CD14-positive monocyte (primary cell): ENCODE results near the gene NEDD4L. TPM values are rescaled to one million over a fixed set of nuclear protein-coding genes. Genes with fewer than 3 reads are reported as not detected.

Experiments
- DNase-seq, 3 donors: peaks; one replicate each; pipeline ENCODE4 v3.0.0-alpha.2; 2011 to 2022
- H2AFZ ChIP-seq: 2 replicates; pipeline ENCODE4 v1.6.0; 2012; ENCODE audit warnings: mild to moderate bottlenecking, low read depth, low read length, inconsistent platforms; ENCODE audit not compliant: insufficient read depth, poor library complexity, severe bottlenecking
- H3K27ac ChIP-seq, 2 donors: 1 replicate in 1 of 2; 2 replicates in 1 of 2; pipeline ENCODE4 v1.5.1; 2012 to 2013; ENCODE audit warnings: low read length in 2 of 2, control low read depth in 1 of 2, inconsistent platforms in 1 of 2, low read depth in 1 of 2, mild to moderate bottlenecking in 1 of 2
- H3K27me3 ChIP-seq, 2 donors: one replicate each; pipeline versions ENCODE4 v1.6.0 to v1.6.1; 2011 to 2013; ENCODE audit warnings: low read length in 2 of 2; ENCODE audit not compliant: control insufficient read depth in 2 of 2, insufficient read depth in 2 of 2
- H3K36me3 ChIP-seq, 2 donors: replicated peaks in 1 of 2; 1 replicate in 1 of 2; 2 replicates in 1 of 2; pipeline versions ENCODE4 v1.5.1 to v1.6.1; 2012 to 2013; ENCODE audit warnings: low read length in 2 of 2, control low read depth in 1 of 2, inconsistent platforms in 1 of 2, mild to moderate bottlenecking in 1 of 2; ENCODE audit not compliant: insufficient read depth in 2 of 2, control insufficient read depth in 1 of 2
- H3K4me1 ChIP-seq, 2 donors: 1 replicate in 1 of 2; 2 replicates in 1 of 2; pipeline versions ENCODE4 v1.5.1 to v1.6.1; 2012 to 2013; ENCODE audit warnings: low read length in 2 of 2, control low read depth in 1 of 2, inconsistent platforms in 1 of 2, mild to moderate bottlenecking in 1 of 2, moderate library complexity in 1 of 2; ENCODE audit not compliant: insufficient read depth in 2 of 2, control insufficient read depth in 1 of 2
- H3K4me2 ChIP-seq: replicated peaks from 2 replicates; pipeline ENCODE3; 2012; ENCODE audit warnings: low read length, moderate library complexity, mild to moderate bottlenecking; ENCODE audit not compliant: poor library complexity, severe bottlenecking; ENCODE audit errors: extremely low read depth
- H3K4me3 ChIP-seq, 3 experiments: fragments of 200-600 bp in 1 of 3; sonication (generic) in 1 of 3; replicated peaks in 1 of 3; 1 replicate in 2 of 3; 2 replicates in 1 of 3; pipeline ENCODE4 v1.5.1; 2011 to 2013; ENCODE audit warnings: low read length in 3 of 3, mild to moderate bottlenecking in 3 of 3, control low read depth in 2 of 3, low read depth in 2 of 3, inconsistent platforms in 1 of 3, moderate library complexity in 1 of 3
- H3K79me2 ChIP-seq: 2 replicates; pipeline ENCODE4 v1.6.0; 2012; ENCODE audit warnings: mild to moderate bottlenecking, control low read depth, inconsistent platforms, low read length, moderate library complexity; ENCODE audit not compliant: insufficient read depth
- H3K9ac ChIP-seq: 2 replicates; pipeline ENCODE4 v1.6.0; 2017; ENCODE audit warnings: low read length, mild to moderate bottlenecking; ENCODE audit not compliant: insufficient read depth, poor library complexity, severe bottlenecking
- H3K9me3 ChIP-seq, 2 donors: replicated peaks in 1 of 2; 1 replicate in 1 of 2; 2 replicates in 1 of 2; pipeline versions ENCODE4 v1.5.1 to v1.6.1; 2012 to 2013; ENCODE audit warnings: low read length in 2 of 2, control low read depth in 1 of 2; ENCODE audit not compliant: control insufficient read depth in 1 of 2, insufficient read depth in 1 of 2
- H4K20me1 ChIP-seq: 2 replicates; pipeline ENCODE4 v1.6.0; 2012; ENCODE audit warnings: mild to moderate bottlenecking, low read length, control low read depth, moderate library complexity; ENCODE audit not compliant: insufficient read depth
- H3K27ac Mint-ChIP-seq, 7 donors: one replicate each; pipeline ENCODE4 v1.8.0; 2020; ENCODE audit warnings: mild to moderate bottlenecking in 7 of 7, mixed read lengths in 7 of 7, moderate library complexity in 6 of 7, inconsistent platforms in 2 of 7
- H3K27me3 Mint-ChIP-seq, 3 donors: one replicate each; pipeline ENCODE4 v1.8.0; 2021 to 2022; ENCODE audit warnings: low read depth in 3 of 3, mild to moderate bottlenecking in 3 of 3, mixed read lengths in 3 of 3, moderate library complexity in 3 of 3, inconsistent platforms in 1 of 3
- H3K36me3 Mint-ChIP-seq, 2 donors: one replicate each; pipeline ENCODE4 v1.8.0; 2020; ENCODE audit warnings: mixed read lengths in 2 of 2, inconsistent platforms in 1 of 2, mild to moderate bottlenecking in 1 of 2
- H3K4me1 Mint-ChIP-seq: one replicate; pipeline ENCODE4 v1.8.0; 2020; ENCODE audit warnings: mild to moderate bottlenecking, mixed read lengths
- H3K4me3 Mint-ChIP-seq, 2 donors: one replicate each; pipeline ENCODE4 v1.8.0; 2020; ENCODE audit warnings: mild to moderate bottlenecking in 2 of 2, mixed read lengths in 2 of 2, moderate library complexity in 1 of 2
- H3K9me3 Mint-ChIP-seq, 7 donors: one replicate each; pipeline ENCODE4 v1.8.0; 2020 to 2022; ENCODE audit warnings: mixed read lengths in 7 of 7, mild to moderate bottlenecking in 6 of 7, moderate library complexity in 6 of 7, inconsistent platforms in 2 of 7
- CTCF ChIP-seq: fragments of 200-600 bp; IDR thresholded peaks from one replicate; pipeline ENCODE4 v1.8.0; 2022; ENCODE audit warnings: antibody characterized with exemption, mild to moderate bottlenecking
- whole genome bisulfite sequencing: methylation state at CpG from one replicate; pipeline ENCODE4 v1.1.5; 2013; ENCODE audit warnings: missing lambda C conversion rate; ENCODE audit not compliant: insufficient coverage; 5-methylcytosine and 5-hydroxymethylcytosine counted together
- intact Hi-C, 2 donors: fragments of 100-400 bp; cut with micrococcal nuclease; formaldehyde crosslinking; loops; one replicate each; pipeline versions ENCODE4 v1.15.0 to v1.15.1; 2023
- polyA plus RNA-seq, 3 donors: library from polyadenylated mRNA; depleted of rRNA in 1 of 3; unstranded in 2 of 3; stranded (reverse) in 1 of 3; fragments of 300-500 nt in 2 of 3; fragments of >200 nt in 1 of 3; fragmentation: Illumina TruSeq in 2 of 3; gene quantifications; 1 replicate in 2 of 3; 2 replicates in 1 of 3; pipeline ENCODE4 v1.2.3, GENCODE V29; 2012 to 2021

Gene NEDD4L
- polyA plus RNA-seq, 3 donors: 2.5 to 5.2 (median 4.5) TPM

DNA sequence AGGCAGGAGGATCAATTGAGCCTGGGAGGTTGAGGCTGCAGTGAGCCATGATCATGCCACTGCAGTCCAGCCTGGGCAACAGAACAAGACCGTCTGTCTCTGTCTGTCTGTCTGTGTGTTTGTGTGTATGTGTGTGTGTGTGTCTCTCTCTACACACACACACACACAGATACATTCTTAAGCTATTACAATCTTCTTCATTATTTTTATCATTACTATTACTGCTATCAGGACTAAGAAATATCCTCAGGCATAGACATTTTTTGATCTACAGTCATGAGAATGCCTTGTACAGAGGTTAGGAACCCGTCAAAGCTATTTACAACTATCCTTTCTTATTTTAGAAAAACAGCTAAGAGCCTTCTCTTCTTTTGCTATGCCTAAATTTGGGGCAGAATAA, 207.4 kb downstream of the NEDD4L start:
- Mint-ChIP-seq H3K9me3 (peaks cover 0 to 6% (median 3%) of the 10 kb centered on the region in 7 donors), H3K27me3 (peaks cover 0 to 4% (median 1%) of the 10 kb centered on the region in 3 donors), H3K36me3 (peaks cover 0 to 2% of the 10 kb centered on the region in 2 donors), H3K4me1 (no peaks in the 10 kb centered on the region), H3K4me3 (no peak overlapping the region), H3K27ac (no peak overlapping the region)
- no peak for TF ChIP-seq CTCF
- Histone ChIP-seq H3K4me2 (no peak overlapping the region), H4K20me1 (no peaks in the 10 kb centered on the region), H3K27me3 (no peaks in the 10 kb centered on the region), H3K36me3 (no peaks in the 10 kb centered on the region), H3K4me3 (no peak overlapping the region), H2AFZ (no peak overlapping the region), H3K4me1 (no peaks in the 10 kb centered on the region), H3K9me3 (peaks cover 0 to 4% of the 10 kb centered on the region in 2 donors), H3K9ac (no peak overlapping the region), H3K27ac (no peak overlapping the region), H3K79me2 (no peaks in the 10 kb centered on the region)
- intact Hi-C loops: no loop called here
- no CpG with 5 or more reads among the region's 2 CpGs for WGBS
- DNase-seq: no peak

DNA sequence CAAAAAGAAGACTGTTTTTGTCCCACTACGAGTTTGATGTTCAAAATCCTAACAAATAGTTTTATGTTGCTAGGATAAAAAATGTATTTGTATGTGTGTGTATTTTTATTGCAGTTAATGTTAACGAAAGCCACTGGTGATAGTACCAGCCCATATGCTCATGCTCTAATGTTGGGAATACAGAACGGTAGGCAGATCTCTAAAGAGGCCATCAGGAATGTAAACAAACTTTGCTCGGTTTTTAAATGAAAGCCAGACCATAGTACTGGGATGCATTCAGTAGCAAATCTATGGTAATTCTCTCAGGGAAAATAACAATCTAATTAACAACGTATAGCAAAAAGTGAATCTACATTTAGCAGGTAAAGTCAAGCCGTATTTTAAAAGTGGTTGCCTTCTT, 208.1 kb downstream of the NEDD4L start:
- Mint-ChIP-seq H3K4me1 (no peaks in the 10 kb centered on the region), H3K4me3 (no peak overlapping the region), H3K9me3 (peaks cover 0 to 7% (median 3%) of the 10 kb centered on the region in 7 donors), H3K27me3 (peaks cover 0 to 4% (median 1%) of the 10 kb centered on the region in 3 donors), H3K36me3 (peaks cover 0 to 2% of the 10 kb centered on the region in 2 donors), H3K27ac (no peak overlapping the region)
- Histone ChIP-seq H3K36me3 (no peaks in the 10 kb centered on the region), H2AFZ (no peak overlapping the region), H3K79me2 (no peaks in the 10 kb centered on the region), H3K9me3 (peaks cover 0 to 4% of the 10 kb centered on the region in 2 donors), H3K4me3 (no peak overlapping the region), H3K4me2 (no peak overlapping the region), H4K20me1 (no peaks in the 10 kb centered on the region), H3K27ac (no peak overlapping the region), H3K27me3 (no peaks in the 10 kb centered on the region), H3K9ac (no peak overlapping the region), H3K4me1 (no peaks in the 10 kb centered on the region)
- intact Hi-C loops: no loop called here
- 100% methylated on average over 1 of the region's 6 CpGs for WGBS
- DNase-seq: no peak
- TF ChIP-seq CTCF: no peak
